Heart left ventricle (tissue), 13 donors: Measurements from ENCODE around the gene TBKBP1.

Experiments used
- POLR2A ChIP-seq, 2 donors: fragments of 450-650 bp; IDR thresholded peaks; one replicate each; pipeline ENCODE4 v1.6.1; 2017; ENCODE audit warnings: antibody characterized with exemption in 2 of 2, mild to moderate bottlenecking in 2 of 2, moderate library complexity in 2 of 2
- TF ChIP-seq, protein P1 (sequence below), 12 donors: fragments of 200-600 bp; sonication (generic) in 4 of 12; IDR thresholded peaks; one replicate each; pipeline versions ENCODE4 v1.5.0 to v1.8.0; 2018 to 2022; ENCODE audit warnings: antibody characterized with exemption in 12 of 12, mild to moderate bottlenecking in 5 of 12
- donor health status: ischemic (EF 13 %, LVEDD 7.1; RV severe dilation, severe dysfunction).
- donor health status: DM: no; HTN: yes; CAD: no.
- donor health status: DM: no; HTN: no; CAD: no.
- donor health status: ischemic (EF 25% LVEDD 6.9; RV normal size, moderate dysfunction).
- donor health status: ischemic (EF 25% LVEDD 5.7; RV mildly dilated, moderate dysfunction).
- donor health status: ischemic (EF 35%, LVEDD 5.7; RV mildly dilated, moderate dysfunction).
- donor health status: nonischemic (EF 11% LVEDD 7.7; RV severe dilation, severe dysfunction).
- donor health status: DM: yes; HTN: yes; CAD: no.
- donor health status: PGD.
- donor health status: ischemic (EF 29% LVEDD 5.4; RV normal size, mild dysfunction).
- donor health status: nonischemic (EF 23%, LVEDD 6.1; RV moderate dilation, normal function).

DNA sequence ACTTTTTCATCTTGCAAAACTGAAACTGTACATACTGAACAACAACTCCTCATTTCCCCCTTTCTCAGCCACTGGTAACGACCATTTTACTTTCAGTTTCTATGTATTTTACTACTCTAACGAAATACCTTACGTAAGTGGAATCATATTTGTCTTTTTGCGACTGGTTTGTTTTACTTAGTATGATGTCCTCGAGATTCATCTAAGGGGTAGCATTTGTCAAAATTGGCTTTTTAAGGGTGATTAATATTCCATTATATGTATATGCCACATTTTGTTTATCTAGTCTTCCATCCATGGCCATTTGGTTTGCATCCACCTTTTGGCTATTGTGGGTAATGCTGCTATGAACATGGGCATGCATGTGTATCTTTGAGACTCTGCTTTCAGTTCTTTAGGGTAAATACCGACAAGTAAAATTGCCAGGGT is 33.9 kb upstream of the TBKBP1 start:
- TF ChIP-seq POLR2A (IDR thresholded peaks at IDR 0.05) = no peak
- TF ChIP-seq, protein P1, sequence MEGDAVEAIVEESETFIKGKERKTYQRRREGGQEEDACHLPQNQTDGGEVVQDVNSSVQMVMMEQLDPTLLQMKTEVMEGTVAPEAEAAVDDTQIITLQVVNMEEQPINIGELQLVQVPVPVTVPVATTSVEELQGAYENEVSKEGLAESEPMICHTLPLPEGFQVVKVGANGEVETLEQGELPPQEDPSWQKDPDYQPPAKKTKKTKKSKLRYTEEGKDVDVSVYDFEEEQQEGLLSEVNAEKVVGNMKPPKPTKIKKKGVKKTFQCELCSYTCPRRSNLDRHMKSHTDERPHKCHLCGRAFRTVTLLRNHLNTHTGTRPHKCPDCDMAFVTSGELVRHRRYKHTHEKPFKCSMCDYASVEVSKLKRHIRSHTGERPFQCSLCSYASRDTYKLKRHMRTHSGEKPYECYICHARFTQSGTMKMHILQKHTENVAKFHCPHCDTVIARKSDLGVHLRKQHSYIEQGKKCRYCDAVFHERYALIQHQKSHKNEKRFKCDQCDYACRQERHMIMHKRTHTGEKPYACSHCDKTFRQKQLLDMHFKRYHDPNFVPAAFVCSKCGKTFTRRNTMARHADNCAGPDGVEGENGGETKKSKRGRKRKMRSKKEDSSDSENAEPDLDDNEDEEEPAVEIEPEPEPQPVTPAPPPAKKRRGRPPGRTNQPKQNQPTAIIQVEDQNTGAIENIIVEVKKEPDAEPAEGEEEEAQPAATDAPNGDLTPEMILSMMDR (IDR thresholded peaks at IDR 0.05) = no peak
